Retinal pigment epithelial cell (primary cell): Measurements from ENCODE around the gene PSMD4.

Source experiments
- DNase-seq: peaks from one replicate; pipeline ENCODE4 v3.0.0-alpha.2; 2010; ENCODE audit warnings: low read depth
- H3K4me3 ChIP-seq: 2 replicates; pipeline ENCODE4 v1.5.1; 2011; ENCODE audit warnings: mild to moderate bottlenecking, low read length, control low read depth, moderate library complexity
- CTCF ChIP-seq: conservative IDR thresholded peaks from 2 replicates; pipeline ENCODE4 v1.5.1; 2011; ENCODE audit warnings: low read depth, low read length, control low read depth, inconsistent platforms

Gene PSMD4

GRCh38 chr1:151290709-151291303, 36.3 kb downstream of the PSMD4 start:
- DNase-seq = no peak
- TF ChIP-seq CTCF = no peak
- no peak overlapping the region for H3K4me3 ChIP-seq

DNA sequence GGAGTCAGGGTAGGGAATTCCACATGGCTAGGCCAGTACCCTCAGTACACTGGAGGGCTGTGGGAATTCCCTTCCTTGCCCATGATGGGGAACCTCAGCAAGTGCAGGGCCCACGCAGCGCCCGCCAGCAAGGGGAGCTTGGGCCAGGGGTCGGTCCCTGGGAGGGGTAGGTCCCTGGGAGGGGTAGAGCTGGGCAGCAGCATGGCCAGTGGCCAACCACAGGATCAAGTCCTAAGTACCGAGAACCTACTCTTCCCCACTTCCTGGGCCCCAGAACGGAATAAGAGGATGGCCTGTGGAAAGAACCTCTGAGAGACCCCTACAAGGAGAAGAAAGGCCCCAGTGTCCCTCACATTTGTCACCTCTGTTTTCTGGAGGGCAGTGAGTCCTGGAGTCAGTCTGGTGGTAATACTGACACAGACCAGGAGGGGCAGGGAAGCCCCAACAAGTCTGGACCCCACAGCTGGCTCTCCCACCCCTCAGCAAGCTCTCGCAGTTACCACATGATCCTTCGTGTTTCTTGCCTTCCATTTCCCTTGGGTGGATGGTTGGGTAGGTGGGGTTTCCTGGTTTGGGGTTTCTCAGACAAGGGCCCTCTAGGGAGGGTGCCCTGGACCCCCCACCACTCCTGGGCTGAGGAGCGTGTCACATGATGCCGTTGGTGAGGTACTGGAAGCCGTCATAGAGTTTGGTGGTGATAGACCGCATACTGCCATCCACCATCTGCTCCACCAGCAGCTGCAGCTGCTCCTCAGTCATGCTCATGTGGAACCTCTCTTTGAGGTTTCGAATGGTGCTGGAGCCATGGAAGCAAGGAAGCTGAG, 37.9 kb downstream of the PSMD4 start:
- DNase-seq = no peak
- peak; percentile 7 for TF ChIP-seq CTCF
- no peak overlapping the region for H3K4me3 ChIP-seq

DNA sequence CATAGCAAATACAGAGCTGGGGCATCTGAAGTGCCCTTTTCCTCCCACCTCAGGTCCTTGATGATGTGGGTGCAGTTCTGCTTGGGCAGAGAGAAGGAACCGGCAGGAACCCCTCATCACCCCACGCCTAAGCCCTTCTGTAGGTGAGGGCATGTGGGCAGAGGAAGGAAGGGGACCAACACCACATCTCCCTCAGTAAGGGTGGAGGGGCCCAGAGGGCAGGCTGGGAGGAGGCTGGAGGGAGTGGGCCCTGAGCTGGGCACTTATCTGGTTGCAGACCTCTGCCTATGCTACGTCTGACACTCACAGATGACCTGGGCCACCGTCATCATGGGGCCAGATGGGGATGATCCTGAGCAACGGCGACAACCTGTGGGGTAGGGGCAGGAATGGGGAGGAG, 38.6 kb downstream of the PSMD4 start:
- H3K4me3 ChIP-seq = no peak overlapping the region
- no peak for TF ChIP-seq CTCF
- DNase-seq = no peak

- no peak overlapping the region for H3K4me3 ChIP-seq
- DNase-seq = no peak
- no peak for TF ChIP-seq CTCF
Observed at GRCh38 chr1:151294742-151295462, 40.4 kb downstream of the PSMD4 start.

DNA sequence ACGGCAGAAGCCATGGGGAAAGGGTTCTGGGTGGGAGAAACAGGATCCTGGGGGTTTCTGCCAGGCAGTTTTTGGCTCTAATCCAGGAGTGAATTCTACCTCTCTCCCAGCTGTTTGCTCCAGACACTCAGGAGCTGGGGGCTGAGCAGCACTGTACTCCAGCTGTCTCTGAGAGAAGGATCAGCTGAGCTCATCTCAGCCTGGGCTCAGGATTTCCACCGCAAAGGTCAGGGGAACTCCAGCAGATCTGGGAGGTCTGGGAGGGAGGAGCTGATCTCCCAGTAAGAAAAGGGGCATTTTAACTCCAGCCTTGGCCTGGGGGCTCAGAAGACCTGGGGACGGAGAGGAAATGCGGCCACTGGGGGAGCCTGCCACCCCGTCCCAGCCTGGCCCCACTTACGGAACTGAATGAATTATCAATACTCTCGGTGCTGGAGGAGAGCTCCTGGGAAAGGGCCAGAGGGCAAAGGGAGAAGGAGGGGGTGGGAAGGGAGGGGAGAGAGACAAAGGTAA, 55.3 kb downstream of the PSMD4 start:
- H3K4me3 ChIP-seq = no peak overlapping the region
- TF ChIP-seq CTCF = no peak
- no peak for DNase-seq

DNA sequence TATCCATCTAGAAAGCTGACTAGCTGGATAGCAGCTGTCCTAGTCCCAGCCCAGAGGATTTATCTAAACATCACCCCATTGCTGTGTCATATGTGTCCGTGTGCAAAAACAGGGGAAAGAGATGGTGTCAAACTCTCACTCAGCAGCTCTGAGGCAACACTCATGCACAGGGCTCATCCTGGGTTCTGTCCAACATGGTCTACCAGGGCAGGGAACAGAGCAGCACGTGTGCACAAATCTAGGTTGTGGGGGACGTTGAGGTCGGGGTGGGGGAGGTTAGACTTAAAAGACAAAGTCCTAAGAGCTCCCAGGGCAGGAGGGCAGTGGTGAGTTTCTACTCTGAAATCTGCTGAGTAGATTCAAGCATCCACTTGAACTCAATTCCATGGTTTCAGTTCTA, 56.5 kb downstream of the PSMD4 start:
- no peak for DNase-seq
- no peak for TF ChIP-seq CTCF
- no peak overlapping the region for H3K4me3 ChIP-seq
